Measurements from ENCODE around the gene ZNF524. TPM values are rescaled to one million over a fixed set of nuclear protein-coding genes. Genes with fewer than 3 reads are reported as not detected.

ZNF524 gene, protein sequence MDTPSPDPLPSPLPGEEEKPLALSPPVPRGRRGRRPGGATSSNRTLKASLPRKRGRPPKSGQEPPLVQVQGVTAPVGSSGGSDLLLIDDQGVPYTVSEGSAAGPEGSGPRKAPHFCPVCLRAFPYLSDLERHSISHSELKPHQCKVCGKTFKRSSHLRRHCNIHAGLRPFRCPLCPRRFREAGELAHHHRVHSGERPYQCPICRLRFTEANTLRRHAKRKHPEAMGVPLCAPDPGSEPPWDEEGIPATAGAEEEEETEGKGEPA
- total RNA-seq (ENCODE audit: unreplicated experiment) = 9.3 TPM
- long read RNA-seq, transcript ZNF524-201 (2 exons, 1,102 nt) = major isoform, 9 of 9 reads
- long read RNA-seq, partial matches to known transcripts = 0 of 9 reads
- long read RNA-seq, other reads (novel, unspliced or antisense) = 0 of 9 reads

- DNase-seq (ENCODE audit: low spot score) = peak; percentile 85
- peaks cover 29% of the 10 kb centered on the region for H3K27me3 Mint-ChIP-seq (ENCODE audit: unreplicated experiment)
- H3K9me3 Mint-ChIP-seq (ENCODE audit: unreplicated experiment) = no peaks in the 10 kb centered on the region
- TF ChIP-seq, protein P1, sequence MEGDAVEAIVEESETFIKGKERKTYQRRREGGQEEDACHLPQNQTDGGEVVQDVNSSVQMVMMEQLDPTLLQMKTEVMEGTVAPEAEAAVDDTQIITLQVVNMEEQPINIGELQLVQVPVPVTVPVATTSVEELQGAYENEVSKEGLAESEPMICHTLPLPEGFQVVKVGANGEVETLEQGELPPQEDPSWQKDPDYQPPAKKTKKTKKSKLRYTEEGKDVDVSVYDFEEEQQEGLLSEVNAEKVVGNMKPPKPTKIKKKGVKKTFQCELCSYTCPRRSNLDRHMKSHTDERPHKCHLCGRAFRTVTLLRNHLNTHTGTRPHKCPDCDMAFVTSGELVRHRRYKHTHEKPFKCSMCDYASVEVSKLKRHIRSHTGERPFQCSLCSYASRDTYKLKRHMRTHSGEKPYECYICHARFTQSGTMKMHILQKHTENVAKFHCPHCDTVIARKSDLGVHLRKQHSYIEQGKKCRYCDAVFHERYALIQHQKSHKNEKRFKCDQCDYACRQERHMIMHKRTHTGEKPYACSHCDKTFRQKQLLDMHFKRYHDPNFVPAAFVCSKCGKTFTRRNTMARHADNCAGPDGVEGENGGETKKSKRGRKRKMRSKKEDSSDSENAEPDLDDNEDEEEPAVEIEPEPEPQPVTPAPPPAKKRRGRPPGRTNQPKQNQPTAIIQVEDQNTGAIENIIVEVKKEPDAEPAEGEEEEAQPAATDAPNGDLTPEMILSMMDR (IDR thresholded peaks at IDR 0.05; ENCODE audit: unreplicated experiment) = no peak
- peaks cover 26% of the 10 kb centered on the region for H3K36me3 Mint-ChIP-seq (ENCODE audit: low read depth, unreplicated experiment)
- H3K27ac Mint-ChIP-seq (ENCODE audit: unreplicated experiment) = peak within 1 kb of the TSS; percentile 99
- peak within 1 kb of the TSS; percentile 97 for H3K4me3 Mint-ChIP-seq (ENCODE audit: unreplicated experiment)
- peaks cover 13% of the 10 kb centered on the region for H3K4me1 Mint-ChIP-seq (ENCODE audit: unreplicated experiment)
These were observed at the start of gene ZNF524 for GRCh38 chr19:55599842-55600661. TSS of gene ZNF524 (plus strand) at chr19:55600288. CDS start at chr19:55602113, 1,825 bp downstream.

- DNase-seq (ENCODE audit: low spot score) = no peak
- Mint-ChIP-seq H3K4me1 (ENCODE audit: unreplicated experiment) (peaks cover 19% of the 10 kb centered on the region), H3K4me3 (ENCODE audit: unreplicated experiment) (peak overlapping the region; percentile 85), H3K9me3 (ENCODE audit: unreplicated experiment) (no peaks in the 10 kb centered on the region), H3K36me3 (ENCODE audit: low read depth, unreplicated experiment) (peaks cover 6% of the 10 kb centered on the region), H3K27me3 (ENCODE audit: unreplicated experiment) (peaks cover 11% of the 10 kb centered on the region), H3K27ac (ENCODE audit: unreplicated experiment) (peak overlapping the region; percentile 88)
- TF ChIP-seq, protein P1 (IDR thresholded peaks at IDR 0.05; ENCODE audit: unreplicated experiment) = no peak
These were observed 49.8 kb upstream of the ZNF524 start for GRCh38 chr19:55550321-55550650.

DNA sequence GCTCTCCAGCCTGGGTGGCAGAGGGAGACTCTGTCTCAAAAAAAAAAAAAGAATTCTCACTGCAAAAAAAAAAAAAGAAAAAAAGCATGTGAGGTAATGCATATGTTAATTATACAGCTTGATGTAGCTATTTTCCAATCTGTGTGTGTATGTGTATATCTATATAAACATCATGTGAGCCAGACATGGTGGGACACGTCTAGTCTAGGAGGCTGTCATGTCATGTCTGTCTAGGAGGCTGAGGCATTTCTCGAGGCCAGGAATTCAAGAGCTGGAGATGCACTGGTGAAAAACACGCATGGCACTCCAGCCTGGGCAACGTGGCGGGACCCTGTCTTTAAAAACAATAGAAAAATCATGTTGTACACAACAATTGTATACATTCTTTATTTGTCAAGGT is 47.9 kb upstream of the ZNF524 start:
- Mint-ChIP-seq H3K27me3 (ENCODE audit: unreplicated experiment) (peaks cover 7% of the 10 kb centered on the region), H3K4me3 (ENCODE audit: unreplicated experiment) (no peak overlapping the region), H3K27ac (ENCODE audit: unreplicated experiment) (no peak overlapping the region), H3K9me3 (ENCODE audit: unreplicated experiment) (no peaks in the 10 kb centered on the region), H3K4me1 (ENCODE audit: unreplicated experiment) (peaks cover 12% of the 10 kb centered on the region), H3K36me3 (ENCODE audit: low read depth, unreplicated experiment) (no peaks in the 10 kb centered on the region)
- TF ChIP-seq, protein P1 (IDR thresholded peaks at IDR 0.05; ENCODE audit: unreplicated experiment) = no peak
- DNase-seq (ENCODE audit: low spot score) = no peak

- Mint-ChIP-seq H3K9me3 (ENCODE audit: unreplicated experiment) (no peaks in the 10 kb centered on the region), H3K27me3 (ENCODE audit: unreplicated experiment) (peaks cover 10% of the 10 kb centered on the region), H3K4me3 (ENCODE audit: unreplicated experiment) (no peak overlapping the region), H3K27ac (ENCODE audit: unreplicated experiment) (no peak overlapping the region), H3K4me1 (ENCODE audit: unreplicated experiment) (peaks cover 12% of the 10 kb centered on the region), H3K36me3 (ENCODE audit: low read depth, unreplicated experiment) (no peaks in the 10 kb centered on the region)
- DNase-seq (ENCODE audit: low spot score) = no peak
- TF ChIP-seq, protein P1 (IDR thresholded peaks at IDR 0.05; ENCODE audit: unreplicated experiment) = no peak
These were observed 47.5 kb upstream of the ZNF524 start for GRCh38 chr19:55552620-55553019.

Data from endothelial cell (in vitro differentiated cells).